Neural progenitor cell (in vitro differentiated cells): ENCODE data around the gene STAT2. TPM values are rescaled to one million over a fixed set of nuclear protein-coding genes. Genes with fewer than 3 reads are reported as not detected.
"Not testable (repeated sequence)": the region's sequence is repeated elsewhere in the genome, so short reads cannot be mapped to it uniquely, and the experiment has no call there.

Experiments used
- DNase-seq: peaks from one replicate; pipeline ENCODE4 v3.0.0-alpha.2; 2016; ENCODE audit warnings: low spot score
- H2AFZ ChIP-seq: fragments of 200-600 bp; sonication (generic); replicated peaks from 2 replicates; pipeline ENCODE4 v1.6.1; 2016; ENCODE audit warnings: antibody characterized with exemption
- H3F3A ChIP-seq: fragments of 200-600 bp; sonication (generic); 2 replicates; pipeline ENCODE4 v1.6.1; 2016; ENCODE audit warnings: antibody characterized with exemption, low read depth
- H3K27ac ChIP-seq: fragments of 200-600 bp; sonication (generic); 2 replicates; pipeline ENCODE4 v1.5.1; 2016; ENCODE audit warnings: mild to moderate bottlenecking
- H3K27me3 ChIP-seq: fragments of 200-600 bp; sonication (generic); 2 replicates; pipeline ENCODE4 v1.6.1; 2016; ENCODE audit warnings: mild to moderate bottlenecking, moderate library complexity
- H3K36me3 ChIP-seq: fragments of 200-600 bp; sonication (generic); 2 replicates; pipeline ENCODE4 v1.5.1; 2016
- H3K4me1 ChIP-seq: fragments of 200-600 bp; sonication (generic); 2 replicates; pipeline ENCODE4 v1.6.1; 2016; ENCODE audit warnings: mixed run types
- H3K4me2 ChIP-seq: fragments of 200-600 bp; sonication (generic); 2 replicates; pipeline ENCODE4 v1.6.1; 2016
- H3K4me3 ChIP-seq: fragments of 200-600 bp; sonication (generic); 2 replicates; pipeline ENCODE4 v1.5.1; 2016
- H3K79me2 ChIP-seq: fragments of 200-600 bp; sonication (generic); 2 replicates; pipeline ENCODE4 v1.6.1; 2016; ENCODE audit warnings: low read depth
- H3K9ac ChIP-seq: fragments of 200-600 bp; sonication (generic); 2 replicates; pipeline ENCODE4 v1.6.1; 2016
- H3K9me3 ChIP-seq: fragments of 200-600 bp; sonication (generic); 2 replicates; pipeline ENCODE4 v1.5.1; 2016; ENCODE audit warnings: low read depth
- H4K20me1 ChIP-seq: fragments of 200-600 bp; sonication (generic); 2 replicates; pipeline ENCODE4 v1.6.1; 2016; ENCODE audit warnings: low read depth
- H3K27ac Mint-ChIP-seq: 3 replicates; pipeline ENCODE4 v1.8.0; 2021; ENCODE audit warnings: mixed read lengths
- H3K27me3 Mint-ChIP-seq: 2 replicates; pipeline ENCODE4 v1.8.0; 2022; ENCODE audit warnings: low read depth, mild to moderate bottlenecking, inconsistent platforms, moderate library complexity, mixed read lengths; ENCODE audit not compliant: insufficient read depth
- H3K36me3 Mint-ChIP-seq: 3 replicates; pipeline ENCODE4 v1.8.0; 2021; ENCODE audit warnings: mixed read lengths
- H3K4me1 Mint-ChIP-seq: 3 replicates; pipeline ENCODE4 v1.8.0; 2021; ENCODE audit warnings: mixed read lengths
- H3K4me3 Mint-ChIP-seq: 3 replicates; pipeline ENCODE4 v1.8.0; 2021; ENCODE audit warnings: mild to moderate bottlenecking, moderate library complexity, mixed read lengths
- H3K9me3 Mint-ChIP-seq: 3 replicates; pipeline ENCODE4 v1.8.0; 2020; ENCODE audit warnings: mixed read lengths
- CTCF ChIP-seq: fragments of 200-600 bp; sonication (generic); IDR thresholded peaks from 2 replicates; pipeline ENCODE4 v1.5.1; 2017; ENCODE audit warnings: antibody characterized with exemption, mild to moderate bottlenecking
- EZH2 ChIP-seq: fragments of 200-600 bp; sonication (generic); IDR thresholded peaks from 2 replicates; pipeline ENCODE4 v1.6.1; 2017; ENCODE audit warnings: antibody characterized with exemption, mild to moderate bottlenecking, moderate library complexity
- EZH2phosphoT487 ChIP-seq: fragments of 200-600 bp; sonication (generic); IDR thresholded peaks from 2 replicates; pipeline ENCODE4 v1.6.1; 2017; ENCODE audit warnings: antibody characterized with exemption
- total RNA-seq: library from RNA; depleted of rRNA; stranded (reverse); fragments of >200 nt; gene quantifications from 2 replicates; pipeline ENCODE4 v1.2.3, GENCODE V29; 2015; ENCODE audit warnings: low replicate concordance

STAT2 gene
- 86.4 and 105 TPM in 2 replicates for total RNA-seq

- H3K27ac ChIP-seq: peak within 1 kb of the TSS; percentile 8
- peaks cover 22% of the 10 kb centered on the region for H3K79me2 ChIP-seq
- no peak for TF ChIP-seq EZH2
- TF ChIP-seq EZH2phosphoT487: no peak
- TF ChIP-seq CTCF: no peak
- no peaks in the 10 kb centered on the region for H3K9me3 ChIP-seq
- H2AFZ ChIP-seq: peak within 1 kb of the TSS; percentile 48
- H3K4me2 ChIP-seq: peak within 1 kb of the TSS; percentile 83
- peaks cover 5% of the 10 kb centered on the region for H3K36me3 Mint-ChIP-seq
- peaks cover 17% of the 10 kb centered on the region for H3K4me1 Mint-ChIP-seq
- peak within 1 kb of the TSS; percentile 85 for H3K4me3 ChIP-seq
- H4K20me1 ChIP-seq: no peaks in the 10 kb centered on the region
- H3K9me3 Mint-ChIP-seq: no peaks in the 10 kb centered on the region
- peaks cover 3% of the 10 kb centered on the region for H3K4me1 ChIP-seq
- H3F3A ChIP-seq: peaks cover 10% of the 10 kb centered on the region
- H3K27ac Mint-ChIP-seq: peak within 1 kb of the TSS; percentile 73
- peak; percentile 99 for DNase-seq
- H3K36me3 ChIP-seq: no peaks in the 10 kb centered on the region
- H3K9ac ChIP-seq: peak within 1 kb of the TSS; percentile 58
- H3K27me3 Mint-ChIP-seq: peaks cover 8% of the 10 kb centered on the region
- H3K27me3 ChIP-seq: peaks cover 10% of the 10 kb centered on the region
- peak within 1 kb of the TSS; percentile 96 for H3K4me3 Mint-ChIP-seq
Observed at GRCh38 chr12:56359851-56360767, at the start of gene STAT2. Gene STAT2 (minus strand): TSS chr12:56360107. CDS start chr12:56356571, 3,536 bp downstream.

GRCh38 chr12:56408799-56409417, 49.0 kb upstream of the STAT2 start:
- no peak overlapping the region for H3K9ac ChIP-seq
- no peaks in the 10 kb centered on the region for H3K9me3 ChIP-seq
- no peaks in the 10 kb centered on the region for H3K36me3 ChIP-seq
- H3K27me3 Mint-ChIP-seq: peaks cover 3% of the 10 kb centered on the region
- H2AFZ ChIP-seq: no peak overlapping the region
- H3K9me3 Mint-ChIP-seq: no peaks in the 10 kb centered on the region
- no peak overlapping the region for H3K4me3 ChIP-seq
- no peak overlapping the region for H3K4me2 ChIP-seq
- H3K4me1 ChIP-seq: no peaks in the 10 kb centered on the region
- no peak overlapping the region for H3K4me3 Mint-ChIP-seq
- H3K36me3 Mint-ChIP-seq: peaks cover 2% of the 10 kb centered on the region
- H4K20me1 ChIP-seq: no peaks in the 10 kb centered on the region
- H3K4me1 Mint-ChIP-seq: peaks cover 4% of the 10 kb centered on the region
- H3K79me2 ChIP-seq: no peaks in the 10 kb centered on the region
- H3K27ac Mint-ChIP-seq: no peak overlapping the region
- H3K27ac ChIP-seq: no peak overlapping the region
- H3K27me3 ChIP-seq: no peaks in the 10 kb centered on the region
- TF ChIP-seq EZH2 (no peak), CTCF (no peak), EZH2phosphoT487 (no peak)
- no peak for DNase-seq
- no peaks in the 10 kb centered on the region for H3F3A ChIP-seq

GRCh38 chr12:56404227-56404626, 44.3 kb upstream of the STAT2 start:
- not testable (repeated sequence) for H3K27me3 ChIP-seq, H3K36me3 Mint-ChIP-seq, H2AFZ ChIP-seq, H3K9me3 ChIP-seq, H3K4me2 ChIP-seq, H3K4me1 Mint-ChIP-seq, H3K36me3 ChIP-seq, H3K27ac Mint-ChIP-seq, H3K27ac ChIP-seq, H3K4me3 Mint-ChIP-seq, H3K27me3 Mint-ChIP-seq, H4K20me1 ChIP-seq, DNase-seq, H3K9ac ChIP-seq, H3F3A ChIP-seq, H3K79me2 ChIP-seq, H3K4me1 ChIP-seq, H3K4me3 ChIP-seq, H3K9me3 Mint-ChIP-seq

GRCh38 chr12:56401612-56402011, 41.7 kb upstream of the STAT2 start:
- not testable (repeated sequence) for H4K20me1 ChIP-seq, H3K4me2 ChIP-seq, H3K27ac Mint-ChIP-seq, H3K27me3 ChIP-seq, H3K4me3 ChIP-seq, H3K4me1 ChIP-seq, H3K36me3 ChIP-seq, H2AFZ ChIP-seq, H3K27ac ChIP-seq, H3F3A ChIP-seq, H3K9me3 ChIP-seq, H3K9ac ChIP-seq, DNase-seq, H3K79me2 ChIP-seq, H3K4me3 Mint-ChIP-seq, H3K36me3 Mint-ChIP-seq, H3K4me1 Mint-ChIP-seq
- peaks cover 14% of the 10 kb centered on the region for H3K9me3 Mint-ChIP-seq
- peaks cover 12% of the 10 kb centered on the region for H3K27me3 Mint-ChIP-seq

GRCh38 chr12:56401125-56401524, 41.2 kb upstream of the STAT2 start:
- not testable (repeated sequence) for H3K79me2 ChIP-seq, H3K4me2 ChIP-seq, H3K36me3 ChIP-seq, H3K9ac ChIP-seq, H3K36me3 Mint-ChIP-seq, H2AFZ ChIP-seq, DNase-seq, H4K20me1 ChIP-seq, H3K4me1 Mint-ChIP-seq, H3K27ac Mint-ChIP-seq, H3F3A ChIP-seq, H3K4me1 ChIP-seq, H3K4me3 Mint-ChIP-seq, H3K27me3 ChIP-seq, H3K9me3 ChIP-seq, H3K27ac ChIP-seq, H3K4me3 ChIP-seq
- Mint-ChIP-seq H3K27me3 (peaks cover 12% of the 10 kb centered on the region), H3K9me3 (peaks cover 14% of the 10 kb centered on the region)

GRCh38 chr12:56399466-56399865, 39.6 kb upstream of the STAT2 start:
- not testable (repeated sequence) for H3K4me3 Mint-ChIP-seq, H2AFZ ChIP-seq, H3K4me2 ChIP-seq, H3K36me3 Mint-ChIP-seq, DNase-seq, H3K36me3 ChIP-seq, H3K79me2 ChIP-seq, H3K9ac ChIP-seq, H3K4me3 ChIP-seq, H3F3A ChIP-seq, H3K9me3 ChIP-seq, H4K20me1 ChIP-seq, H3K27ac Mint-ChIP-seq, H3K27me3 ChIP-seq, H3K4me1 Mint-ChIP-seq, H3K27ac ChIP-seq, H3K4me1 ChIP-seq
- Mint-ChIP-seq H3K9me3 (peaks cover 14% of the 10 kb centered on the region), H3K27me3 (peaks cover 14% of the 10 kb centered on the region)
